ENCODE measurements around the gene PRCD. TPM values are rescaled to one million over a fixed set of nuclear protein-coding genes. Genes with fewer than 3 reads are reported as not detected.
A peak's percentile ranks its signal among the peaks of the same experiment; 100 is the strongest.

PRCD gene
- total RNA-seq, 1 donor from 2014 or later: not detected

- Mint-ChIP-seq H3K27me3 (ENCODE audit: insufficient read depth) (peaks cover 27% of the 10 kb centered on the region), H3K36me3 (ENCODE audit: low read depth) (peaks cover 3% of the 10 kb centered on the region), H3K4me3 (no peak overlapping the region), H3K27ac (no peak overlapping the region), H3K9me3 (no peaks in the 10 kb centered on the region), H3K4me1 (ENCODE audit: low read depth) (no peaks in the 10 kb centered on the region)
- no peak for DNase-seq (ENCODE audit: low spot score)
- intact Hi-C loops (cut with micrococcal nuclease): no loop called here
Measured at GRCh38 chr17:76542566-76542971, 2.7 kb downstream of the PRCD start.

- Mint-ChIP-seq H3K36me3 (ENCODE audit: low read depth) (peaks cover 3% of the 10 kb centered on the region), H3K27ac (no peak overlapping the region), H3K9me3 (no peaks in the 10 kb centered on the region), H3K27me3 (ENCODE audit: insufficient read depth) (peaks cover 27% of the 10 kb centered on the region), H3K4me3 (no peak overlapping the region), H3K4me1 (ENCODE audit: low read depth) (no peaks in the 10 kb centered on the region)
- intact Hi-C loops (cut with micrococcal nuclease): no loop called here
- no peak for DNase-seq (ENCODE audit: low spot score)
Measured at GRCh38 chr17:76542984-76543383, 3.1 kb downstream of the PRCD start.

GRCh38 chr17:76543482-76543825, 3.6 kb downstream of the PRCD start:
- intact Hi-C loops (cut with micrococcal nuclease): no loop called here
- H3K27me3 Mint-ChIP-seq (ENCODE audit: insufficient read depth): peaks cover 24% of the 10 kb centered on the region
- peaks cover 3% of the 10 kb centered on the region for H3K36me3 Mint-ChIP-seq (ENCODE audit: low read depth)
- DNase-seq (ENCODE audit: low spot score): no peak
- H3K4me3 Mint-ChIP-seq: no peak overlapping the region
- H3K4me1 Mint-ChIP-seq (ENCODE audit: low read depth): no peaks in the 10 kb centered on the region
- no peak overlapping the region for H3K27ac Mint-ChIP-seq
- H3K9me3 Mint-ChIP-seq: no peaks in the 10 kb centered on the region

GRCh38 chr17:76543826-76544545, 4.1 kb downstream of the PRCD start:
- Mint-ChIP-seq H3K4me3 (no peak overlapping the region), H3K4me1 (ENCODE audit: low read depth) (no peaks in the 10 kb centered on the region)
- intact Hi-C loops (cut with micrococcal nuclease): no loop called here

GRCh38 chr17:76544546-76545365, 4.9 kb downstream of the PRCD start:
- no peak overlapping the region for H3K4me3 Mint-ChIP-seq
- H3K4me1 Mint-ChIP-seq (ENCODE audit: low read depth): no peaks in the 10 kb centered on the region
- intact Hi-C loops (cut with micrococcal nuclease): no loop called here
- H3K27me3 Mint-ChIP-seq (ENCODE audit: insufficient read depth): peaks cover 11% of the 10 kb centered on the region
- no peaks in the 10 kb centered on the region for H3K9me3 Mint-ChIP-seq
- H3K36me3 Mint-ChIP-seq (ENCODE audit: low read depth): no peaks in the 10 kb centered on the region
- no peak for DNase-seq (ENCODE audit: low spot score)
- H3K27ac Mint-ChIP-seq: no peak overlapping the region

More at GRCh38 chr17:76543826-76544545, 4.1 kb downstream of the PRCD start:
- H3K27me3 Mint-ChIP-seq (ENCODE audit: insufficient read depth): peaks cover 19% of the 10 kb centered on the region
- no peak overlapping the region for H3K27ac Mint-ChIP-seq
- no peak for DNase-seq (ENCODE audit: low spot score)
- H3K36me3 Mint-ChIP-seq (ENCODE audit: low read depth): peaks cover 3% of the 10 kb centered on the region
- no peaks in the 10 kb centered on the region for H3K9me3 Mint-ChIP-seq

- Mint-ChIP-seq H3K4me1 (ENCODE audit: low read depth) (peaks cover 4% of the 10 kb centered on the region), H3K36me3 (ENCODE audit: low read depth) (peaks cover 3% of the 10 kb centered on the region), H3K4me3 (no peak overlapping the region), H3K27ac (no peak overlapping the region), H3K27me3 (ENCODE audit: insufficient read depth) (peaks cover 11% of the 10 kb centered on the region), H3K9me3 (no peaks in the 10 kb centered on the region)
- intact Hi-C loops (cut with micrococcal nuclease): no loop called here
- no peak for DNase-seq (ENCODE audit: low spot score)
Measured at GRCh38 chr17:76545918-76546555, 6.2 kb downstream of the PRCD start.

GRCh38 chr17:76546556-76547182, 6.8 kb downstream of the PRCD start:
- Mint-ChIP-seq H3K27ac (no peak overlapping the region), H3K4me3 (no peak overlapping the region), H3K9me3 (no peaks in the 10 kb centered on the region), H3K36me3 (ENCODE audit: low read depth) (peaks cover 3% of the 10 kb centered on the region), H3K27me3 (ENCODE audit: insufficient read depth) (peaks cover 11% of the 10 kb centered on the region), H3K4me1 (ENCODE audit: low read depth) (peaks cover 5% of the 10 kb centered on the region)
- intact Hi-C loops (cut with micrococcal nuclease): loop anchor here (1.0 kb wide), 2 partner anchors 23 to 80 kb away; no protein-coding TSS in a partner anchor
- no peak for DNase-seq (ENCODE audit: low spot score)

GRCh38 chr17:76547183-76547641, 7.4 kb downstream of the PRCD start:
- peak; percentile 28 for DNase-seq (ENCODE audit: low spot score)
- peaks cover 11% of the 10 kb centered on the region for H3K27me3 Mint-ChIP-seq (ENCODE audit: insufficient read depth)
- intact Hi-C loops (cut with micrococcal nuclease): loop anchor here (1.0 kb wide), 2 partner anchors 24 to 81 kb away; no protein-coding TSS in a partner anchor
- no peak overlapping the region for H3K4me3 Mint-ChIP-seq
- H3K9me3 Mint-ChIP-seq: no peaks in the 10 kb centered on the region
- H3K36me3 Mint-ChIP-seq (ENCODE audit: low read depth): peaks cover 3% of the 10 kb centered on the region
- peaks cover 5% of the 10 kb centered on the region for H3K4me1 Mint-ChIP-seq (ENCODE audit: low read depth)
- no peak overlapping the region for H3K27ac Mint-ChIP-seq

GRCh38 chr17:76547642-76548202, 7.9 kb downstream of the PRCD start:
- Mint-ChIP-seq H3K4me3 (no peak overlapping the region), H3K27ac (no peak overlapping the region), H3K4me1 (ENCODE audit: low read depth) (peaks cover 5% of the 10 kb centered on the region), H3K27me3 (ENCODE audit: insufficient read depth) (peaks cover 10% of the 10 kb centered on the region), H3K9me3 (no peaks in the 10 kb centered on the region), H3K36me3 (ENCODE audit: low read depth) (peaks cover 3% of the 10 kb centered on the region)
- intact Hi-C loops (cut with micrococcal nuclease): loop anchor here (1.0 kb wide), 2 partner anchors 24 to 81 kb away; no protein-coding TSS in a partner anchor
- no peak for DNase-seq (ENCODE audit: low spot score)

GRCh38 chr17:76548378-76549214, 8.8 kb downstream of the PRCD start:
- H3K36me3 Mint-ChIP-seq (ENCODE audit: low read depth): peaks cover 3% of the 10 kb centered on the region
- DNase-seq (ENCODE audit: low spot score): no peak
- H3K9me3 Mint-ChIP-seq: no peaks in the 10 kb centered on the region
- H3K4me3 Mint-ChIP-seq: no peak overlapping the region
- no peak overlapping the region for H3K27ac Mint-ChIP-seq
- intact Hi-C loops (cut with micrococcal nuclease): no loop called here
- peaks cover 5% of the 10 kb centered on the region for H3K4me1 Mint-ChIP-seq (ENCODE audit: low read depth)
- H3K27me3 Mint-ChIP-seq (ENCODE audit: insufficient read depth): peaks cover 8% of the 10 kb centered on the region

GRCh38 chr17:76549215-76549518, 9.3 kb downstream of the PRCD start:
- peaks cover 5% of the 10 kb centered on the region for H3K4me1 Mint-ChIP-seq (ENCODE audit: low read depth)
- no peak overlapping the region for H3K27ac Mint-ChIP-seq
- no peak for DNase-seq (ENCODE audit: low spot score)
- H3K27me3 Mint-ChIP-seq (ENCODE audit: insufficient read depth): peaks cover 3% of the 10 kb centered on the region
- intact Hi-C loops (cut with micrococcal nuclease): no loop called here
- no peaks in the 10 kb centered on the region for H3K9me3 Mint-ChIP-seq
- peaks cover 3% of the 10 kb centered on the region for H3K36me3 Mint-ChIP-seq (ENCODE audit: low read depth)
- H3K4me3 Mint-ChIP-seq: no peak overlapping the region

GRCh38 chr17:76549539-76549938, 9.7 kb downstream of the PRCD start:
- Mint-ChIP-seq H3K36me3 (ENCODE audit: low read depth) (peaks cover 4% of the 10 kb centered on the region), H3K4me1 (ENCODE audit: low read depth) (peaks cover 5% of the 10 kb centered on the region), H3K27me3 (ENCODE audit: insufficient read depth) (peaks cover 2% of the 10 kb centered on the region), H3K27ac (no peak overlapping the region), H3K4me3 (no peak overlapping the region), H3K9me3 (no peaks in the 10 kb centered on the region)
- intact Hi-C loops (cut with micrococcal nuclease): no loop called here
- DNase-seq (ENCODE audit: low spot score): no peak

Measured in activated T-helper 1 cell treated with anti-CD3 and anti-CD28 coated beads, Interleukin-12 subunit alpha, Interleukin-12 subunit beta, Interleukin-2, Interleukin-4 antibody, amounts not matched to agents 30 ng/mL and 10 ng/mL and 1 ng/mL, durations not matched to agents 14 hours and 24 hours and 36 hours (primary cell).